Natural killer cell (primary cell): ENCODE results near the gene GFER. TPM values are rescaled to one million over a fixed set of nuclear protein-coding genes. Genes with fewer than 3 reads are reported as not detected.

ENCODE experiments used
- ATAC-seq, 3 donors: fragments of 150-1000 bp in 2 of 3; fragments of 200-7000 bp in 1 of 3; cut with Tn5 transposase; 1 replicate in 1 of 3; 2 replicates in 2 of 3; pipeline ENCODE4 v1.10.0; 2021; ENCODE audit warnings: mild to moderate bottlenecking in 2 of 3, moderate library complexity in 2 of 3
- DNase-seq, 2 donors: peaks; one replicate each; pipeline versions ENCODE4 v3.0.0 to v3.0.0-alpha.2; 2013 to 2021; ENCODE audit warnings: mixed read lengths in 1 of 2
- H3K27ac ChIP-seq: one replicate; pipeline ENCODE4 v1.5.1; 2013; ENCODE audit warnings: mild to moderate bottlenecking, low read length
- H3K27me3 ChIP-seq: one replicate; pipeline ENCODE4 v1.6.1; 2013; ENCODE audit warnings: low read length; ENCODE audit not compliant: control insufficient read depth, insufficient read depth
- H3K36me3 ChIP-seq: one replicate; pipeline ENCODE4 v1.6.1; 2013; ENCODE audit warnings: low read length; ENCODE audit not compliant: control insufficient read depth, insufficient read depth
- H3K4me1 ChIP-seq: one replicate; pipeline ENCODE4 v1.6.1; 2013; ENCODE audit warnings: low read length; ENCODE audit not compliant: control insufficient read depth, insufficient read depth
- H3K4me3 ChIP-seq: one replicate; pipeline ENCODE4 v1.5.1; 2013; ENCODE audit warnings: low read length
- H3K9me3 ChIP-seq: one replicate; pipeline ENCODE4 v1.6.1; 2013; ENCODE audit warnings: low read length; ENCODE audit not compliant: control insufficient read depth, insufficient read depth
- H3K27ac Mint-ChIP-seq, 2 donors: one replicate each; pipeline ENCODE4 v1.8.0; 2022; ENCODE audit warnings: mild to moderate bottlenecking in 2 of 2, mixed read lengths in 2 of 2, moderate library complexity in 1 of 2
- H3K27me3 Mint-ChIP-seq, 2 donors: one replicate each; pipeline ENCODE4 v1.8.0; 2022; ENCODE audit warnings: low read depth in 2 of 2, mixed read lengths in 2 of 2
- H3K36me3 Mint-ChIP-seq: one replicate; pipeline ENCODE4 v1.8.0; 2022; ENCODE audit warnings: mixed read lengths
- H3K4me1 Mint-ChIP-seq, 2 donors: one replicate each; pipeline ENCODE4 v1.8.0; 2022; ENCODE audit warnings: mixed read lengths in 2 of 2
- H3K4me3 Mint-ChIP-seq: one replicate; pipeline ENCODE4 v1.8.0; 2022; ENCODE audit warnings: mild to moderate bottlenecking, moderate library complexity, mixed read lengths
- H3K9me3 Mint-ChIP-seq, 2 donors: one replicate each; pipeline ENCODE4 v1.8.0; 2022; ENCODE audit warnings: mixed read lengths in 2 of 2
- CTCF ChIP-seq: fragments of 200-600 bp; IDR thresholded peaks from one replicate; pipeline ENCODE4 v1.8.0; 2022; ENCODE audit warnings: antibody characterized with exemption
- WGBS: methylation state at CpG from one replicate; pipeline ENCODE4 v1.1.7; 2013; ENCODE audit warnings: missing lambda C conversion rate; ENCODE audit not compliant: insufficient coverage; 5-methylcytosine and 5-hydroxymethylcytosine counted together
- intact Hi-C: fragments of 100-400 bp; cut with micrococcal nuclease; formaldehyde crosslinking; loops from one replicate; pipeline ENCODE4 v1.14.2; 2022
- total RNA-seq, 4 donors: library from RNA; stranded (reverse); fragments of 120-200 nt in 1 of 4; gene quantifications; one replicate each; pipeline versions ENCODE4 v1.2.3 to v1.2.4, GENCODE V29; 2013 to 2022

GFER gene
- total RNA-seq, 3 donors from 2014 or later (not counting 1 experiment from before 2014, with no cell fraction given): 23.8 to 29.5 (median 24.6) TPM

GRCh38 chr16:2022723-2023091, 38.7 kb downstream of the GFER start:
- Histone ChIP-seq H3K36me3 (no peaks in the 10 kb centered on the region), H3K27me3 (peaks cover 17% of the 10 kb centered on the region), H3K4me3 (peak overlapping the region; percentile 11), H3K4me1 (peaks cover 39% of the 10 kb centered on the region), H3K9me3 (no peaks in the 10 kb centered on the region), H3K27ac (no peak overlapping the region)
- no peak for TF ChIP-seq CTCF
- no peak for DNase-seq
- H3K4me3 Mint-ChIP-seq: peak overlapping the region; percentile 80
- WGBS: 3% methylated on average over 14 of the region's 14 CpGs
- no peaks in the 10 kb centered on the region for H3K36me3 Mint-ChIP-seq
- peak overlapping the region in 1 of 2 donors; percentile 80 for H3K27ac Mint-ChIP-seq
- H3K9me3 Mint-ChIP-seq: no peaks in the 10 kb centered on the region
- H3K27me3 Mint-ChIP-seq: peaks cover 0 to 27% of the 10 kb centered on the region in 2 donors
- peaks cover 8 to 21% of the 10 kb centered on the region in 2 donors for H3K4me1 Mint-ChIP-seq
- ATAC-seq: peak; percentile 1 to 14 (median 3)
- intact Hi-C loops: loop anchor here (1.0 to 10.0 kb wide), 4 partner anchors 25 to 242 kb away; partner anchors contain the start of genes NTHL1, RNPS1, TRAF7 and TSC2

- Histone ChIP-seq H3K27me3 (peaks cover 19% of the 10 kb centered on the region), H3K4me1 (peaks cover 40% of the 10 kb centered on the region), H3K27ac (peak overlapping the region; percentile 78), H3K36me3 (no peaks in the 10 kb centered on the region), H3K9me3 (no peaks in the 10 kb centered on the region), H3K4me3 (peak overlapping the region; percentile 24)
- Mint-ChIP-seq H3K4me1 (peaks cover 8 to 21% of the 10 kb centered on the region in 2 donors), H3K4me3 (peak overlapping the region; percentile 80), H3K9me3 (no peaks in the 10 kb centered on the region), H3K27me3 (peaks cover 0 to 24% of the 10 kb centered on the region in 2 donors), H3K27ac (peak overlapping the region; percentile 73 to 80), H3K36me3 (no peaks in the 10 kb centered on the region)
- 12% methylated on average over 51 of the region's 53 CpGs for WGBS
- ATAC-seq: peak; percentile 92 to 98 (median 95)
- DNase-seq: peak; percentile 96 to 97
- peak; percentile 93 for TF ChIP-seq CTCF
- intact Hi-C loops: loop anchor here (1.0 to 10.0 kb wide), 4 partner anchors 24 to 241 kb away; partner anchors contain the start of genes NTHL1, RNPS1, TRAF7 and TSC2
These were observed 39.4 kb downstream of the GFER start for GRCh38 chr16:2023092-2024031.

DNA sequence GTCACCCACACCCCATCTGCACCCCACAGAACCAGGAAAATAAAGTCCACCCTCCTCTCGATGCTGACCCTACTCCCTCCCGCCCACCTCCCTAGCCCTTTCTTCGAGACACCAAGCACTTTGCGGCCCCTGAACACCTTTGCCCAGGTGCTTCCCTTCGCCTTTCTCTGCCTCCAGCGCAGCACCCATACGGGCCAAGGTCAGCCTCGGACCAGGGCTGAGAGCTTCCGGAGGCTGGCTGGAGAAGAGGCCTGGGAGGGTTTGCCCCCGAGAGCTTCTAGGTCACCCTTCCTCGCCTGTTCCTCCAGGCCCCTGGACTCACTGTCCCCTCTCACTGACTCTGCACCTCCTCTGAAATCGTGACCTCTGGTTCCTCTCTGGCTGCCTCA, 40.0 kb downstream of the GFER start:
- 94% methylated on average over 12 of the region's 12 CpGs for WGBS

More for the DNA sequence above, 40.0 kb downstream of the GFER start:
- H3K4me1 Mint-ChIP-seq: peaks cover 8 to 21% of the 10 kb centered on the region in 2 donors
- H3K4me3 Mint-ChIP-seq: peak overlapping the region; percentile 58
- Histone ChIP-seq H3K4me1 (peaks cover 40% of the 10 kb centered on the region), H3K27me3 (peaks cover 19% of the 10 kb centered on the region), H3K27ac (no peak overlapping the region), H3K4me3 (no peak overlapping the region), H3K9me3 (no peaks in the 10 kb centered on the region), H3K36me3 (no peaks in the 10 kb centered on the region)
- no peak for TF ChIP-seq CTCF
- peaks cover 0 to 20% of the 10 kb centered on the region in 2 donors for H3K27me3 Mint-ChIP-seq
- ATAC-seq (no peak), DNase-seq (no peak)
- no peaks in the 10 kb centered on the region for H3K36me3 Mint-ChIP-seq
- H3K9me3 Mint-ChIP-seq: no peaks in the 10 kb centered on the region
- intact Hi-C loops: loop anchor here (10.0 kb wide), 1 partner anchor 241 kb away; the partner anchor contains the start of gene RNPS1
- peak overlapping the region in 1 of 2 donors; percentile 80 for H3K27ac Mint-ChIP-seq
